Measurements from ENCODE around the gene SEC61A2. TPM values are rescaled to one million over a fixed set of nuclear protein-coding genes. Genes with fewer than 3 reads are reported as not detected.

SEC61A2 gene
- total RNA-seq, 1 donor from 2014 or later: 39.1 TPM

GRCh38 chr10:12186323-12186722 lies 56.8 kb downstream of the SEC61A2 start:
- Histone ChIP-seq H3K4me1 (no peaks in the 10 kb centered on the region), H3K4me3 (no peak overlapping the region), H3K9me3 (ENCODE audit: low read depth) (no peaks in the 10 kb centered on the region), H3F3A (ENCODE audit: low read depth) (peaks cover 4% of the 10 kb centered on the region), H3K79me2 (ENCODE audit: low read depth) (peaks cover 44% of the 10 kb centered on the region), H3K9ac (no peak overlapping the region), H3K27ac (no peak overlapping the region), H2AFZ (replicated peaks) (no peak overlapping the region), H3K4me2 (no peak overlapping the region), H3K27me3 (no peaks in the 10 kb centered on the region), H4K20me1 (ENCODE audit: low read depth) (peaks cover 4% of the 10 kb centered on the region), H3K36me3 (no peaks in the 10 kb centered on the region)
- peaks cover 2% of the 10 kb centered on the region for H3K27me3 Mint-ChIP-seq (ENCODE audit: insufficient read depth, low read depth)
- H3K27ac Mint-ChIP-seq: no peak overlapping the region
- peaks cover 13% of the 10 kb centered on the region for H3K36me3 Mint-ChIP-seq
- TF ChIP-seq EZH2 (IDR thresholded peaks at IDR 0.05) (no peak), EZH2phosphoT487 (IDR thresholded peaks at IDR 0.05) (no peak), CTCF (IDR thresholded peaks at IDR 0.05) (no peak)
- no peak overlapping the region for H3K4me3 Mint-ChIP-seq
- no peak for DNase-seq (ENCODE audit: low spot score)
- H3K4me1 Mint-ChIP-seq: no peaks in the 10 kb centered on the region
- no peaks in the 10 kb centered on the region for H3K9me3 Mint-ChIP-seq

- Histone ChIP-seq H3F3A (ENCODE audit: low read depth) (peaks cover under 1% of the 10 kb centered on the region), H3K9me3 (ENCODE audit: low read depth) (no peaks in the 10 kb centered on the region), H3K27ac (no peak overlapping the region), H3K9ac (no peak overlapping the region), H3K4me1 (no peaks in the 10 kb centered on the region), H4K20me1 (ENCODE audit: low read depth) (peaks cover 4% of the 10 kb centered on the region), H3K4me2 (no peak overlapping the region), H3K27me3 (no peaks in the 10 kb centered on the region), H3K79me2 (ENCODE audit: low read depth) (peaks cover 55% of the 10 kb centered on the region), H2AFZ (replicated peaks) (no peak overlapping the region), H3K4me3 (no peak overlapping the region), H3K36me3 (no peaks in the 10 kb centered on the region)
- no peaks in the 10 kb centered on the region for H3K4me1 Mint-ChIP-seq
- H3K9me3 Mint-ChIP-seq: no peaks in the 10 kb centered on the region
- peak overlapping the region; percentile 36 for H3K27ac Mint-ChIP-seq
- H3K27me3 Mint-ChIP-seq (ENCODE audit: insufficient read depth, low read depth): peaks cover 2% of the 10 kb centered on the region
- TF ChIP-seq CTCF (IDR thresholded peaks at IDR 0.05) (no peak), EZH2phosphoT487 (IDR thresholded peaks at IDR 0.05) (no peak), EZH2 (IDR thresholded peaks at IDR 0.05) (no peak)
- no peak overlapping the region for H3K4me3 Mint-ChIP-seq
- peaks cover 12% of the 10 kb centered on the region for H3K36me3 Mint-ChIP-seq
- no peak for DNase-seq (ENCODE audit: low spot score)
Observed at GRCh38 chr10:12187321-12187905, 57.9 kb downstream of the SEC61A2 start.

GRCh38 chr10:12188656-12189055 lies 59.2 kb downstream of the SEC61A2 start:
- Mint-ChIP-seq H3K36me3 (peaks cover 7% of the 10 kb centered on the region), H3K27ac (peak overlapping the region; percentile 17)

More at GRCh38 chr10:12188656-12189055, 59.2 kb downstream of the SEC61A2 start:
- no peak for TF ChIP-seq EZH2 (IDR thresholded peaks at IDR 0.05)
- no peak for TF ChIP-seq CTCF (IDR thresholded peaks at IDR 0.05)
- no peak for TF ChIP-seq EZH2phosphoT487 (IDR thresholded peaks at IDR 0.05)
- H3K4me3 ChIP-seq: no peak overlapping the region
- Mint-ChIP-seq H3K4me3 (no peak overlapping the region), H3K27me3 (ENCODE audit: insufficient read depth, low read depth) (peaks cover 2% of the 10 kb centered on the region), H3K4me1 (no peaks in the 10 kb centered on the region), H3K9me3 (no peaks in the 10 kb centered on the region)
- DNase-seq (ENCODE audit: low spot score): no peak
- H2AFZ ChIP-seq (replicated peaks): no peak overlapping the region
- no peaks in the 10 kb centered on the region for H3K9me3 ChIP-seq (ENCODE audit: low read depth)
- no peaks in the 10 kb centered on the region for H3K36me3 ChIP-seq
- H3K27ac ChIP-seq: no peak overlapping the region
- no peak overlapping the region for H3K4me2 ChIP-seq
- no peaks in the 10 kb centered on the region for H3K4me1 ChIP-seq
- H3K9ac ChIP-seq: no peak overlapping the region
- H3K27me3 ChIP-seq: no peaks in the 10 kb centered on the region
- H3F3A ChIP-seq (ENCODE audit: low read depth): no peaks in the 10 kb centered on the region
- peaks cover 4% of the 10 kb centered on the region for H4K20me1 ChIP-seq (ENCODE audit: low read depth)
- peaks cover 68% of the 10 kb centered on the region for H3K79me2 ChIP-seq (ENCODE audit: low read depth)

Measured in neural progenitor cell (in vitro differentiated cells).